Measurements from ENCODE around the gene BHLHE40.
A peak's percentile ranks its signal among the peaks of the same experiment; 100 is the strongest.

BHLHE40 gene

GRCh38 chr3:5020242-5020722, 41.0 kb downstream of the BHLHE40 start:
- no peak for DNase-seq
- no peaks in the 10 kb centered on the region for H3K9me3 Mint-ChIP-seq
- TF ChIP-seq, protein P1, sequence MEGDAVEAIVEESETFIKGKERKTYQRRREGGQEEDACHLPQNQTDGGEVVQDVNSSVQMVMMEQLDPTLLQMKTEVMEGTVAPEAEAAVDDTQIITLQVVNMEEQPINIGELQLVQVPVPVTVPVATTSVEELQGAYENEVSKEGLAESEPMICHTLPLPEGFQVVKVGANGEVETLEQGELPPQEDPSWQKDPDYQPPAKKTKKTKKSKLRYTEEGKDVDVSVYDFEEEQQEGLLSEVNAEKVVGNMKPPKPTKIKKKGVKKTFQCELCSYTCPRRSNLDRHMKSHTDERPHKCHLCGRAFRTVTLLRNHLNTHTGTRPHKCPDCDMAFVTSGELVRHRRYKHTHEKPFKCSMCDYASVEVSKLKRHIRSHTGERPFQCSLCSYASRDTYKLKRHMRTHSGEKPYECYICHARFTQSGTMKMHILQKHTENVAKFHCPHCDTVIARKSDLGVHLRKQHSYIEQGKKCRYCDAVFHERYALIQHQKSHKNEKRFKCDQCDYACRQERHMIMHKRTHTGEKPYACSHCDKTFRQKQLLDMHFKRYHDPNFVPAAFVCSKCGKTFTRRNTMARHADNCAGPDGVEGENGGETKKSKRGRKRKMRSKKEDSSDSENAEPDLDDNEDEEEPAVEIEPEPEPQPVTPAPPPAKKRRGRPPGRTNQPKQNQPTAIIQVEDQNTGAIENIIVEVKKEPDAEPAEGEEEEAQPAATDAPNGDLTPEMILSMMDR (IDR thresholded peaks at IDR 0.05), result no peak
- peaks cover 61% of the 10 kb centered on the region for H3K4me1 Mint-ChIP-seq
- no peaks in the 10 kb centered on the region for H3K36me3 Mint-ChIP-seq (ENCODE audit: low read depth)
- no peak overlapping the region for H3K4me3 Mint-ChIP-seq
- no peak overlapping the region for H3K27ac Mint-ChIP-seq
- H3K27me3 Mint-ChIP-seq (ENCODE audit: low read depth, poor library complexity), result peaks cover 7% of the 10 kb centered on the region

GRCh38 chr3:5021116-5022092, 42.2 kb downstream of the BHLHE40 start:
- Mint-ChIP-seq H3K4me3 (no peak overlapping the region), H3K27ac (peak overlapping the region; percentile 91), H3K27me3 (ENCODE audit: low read depth, poor library complexity) (peaks cover 7% of the 10 kb centered on the region), H3K4me1 (peaks cover 69% of the 10 kb centered on the region), H3K36me3 (ENCODE audit: low read depth) (no peaks in the 10 kb centered on the region), H3K9me3 (no peaks in the 10 kb centered on the region)
- no peak for DNase-seq
- TF ChIP-seq, protein P1 (IDR thresholded peaks at IDR 0.05), result no peak

DNA sequence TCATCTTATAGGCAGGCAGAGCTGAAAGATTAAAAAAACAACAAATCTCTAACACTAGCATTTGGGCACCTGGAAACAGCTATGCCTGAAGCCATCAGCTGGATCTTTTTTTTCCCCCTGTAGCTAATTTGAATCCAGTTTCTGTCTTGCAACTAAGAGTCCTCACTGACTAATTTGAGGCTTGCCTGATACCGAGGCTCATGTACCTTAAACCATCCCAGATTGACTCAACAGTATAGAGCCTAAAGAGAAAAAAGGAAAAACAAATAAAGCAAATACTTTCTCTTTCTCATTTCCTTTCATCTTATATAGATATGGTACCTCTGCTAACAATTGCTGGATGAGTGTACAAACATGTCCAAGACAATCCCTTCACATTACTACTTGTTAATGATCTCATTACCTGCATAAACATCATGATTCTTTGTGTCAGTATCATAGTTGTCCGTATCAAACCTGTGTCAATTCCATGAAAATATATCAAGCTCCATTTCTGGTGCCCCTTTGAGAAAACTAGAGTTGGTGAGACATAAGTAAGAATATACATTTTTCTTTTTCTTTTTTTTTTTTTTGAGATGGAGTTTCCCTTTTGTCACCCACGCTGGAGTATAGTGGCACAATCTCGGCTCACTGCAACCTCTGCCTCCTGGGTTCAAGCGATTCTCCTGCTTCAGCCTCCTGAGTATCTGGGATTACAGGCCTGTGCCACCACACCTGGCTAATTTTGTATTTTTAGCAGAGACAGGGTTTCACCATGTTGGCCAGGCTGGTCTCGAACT, 43.1 kb downstream of the BHLHE40 start:
- Mint-ChIP-seq H3K27me3 (ENCODE audit: low read depth, poor library complexity) (peaks cover 7% of the 10 kb centered on the region), H3K4me3 (no peak overlapping the region), H3K27ac (no peak overlapping the region), H3K36me3 (ENCODE audit: low read depth) (no peaks in the 10 kb centered on the region), H3K9me3 (no peaks in the 10 kb centered on the region), H3K4me1 (peaks cover 60% of the 10 kb centered on the region)
- no peak for DNase-seq
- TF ChIP-seq, protein P1 (IDR thresholded peaks at IDR 0.05), result no peak

DNA sequence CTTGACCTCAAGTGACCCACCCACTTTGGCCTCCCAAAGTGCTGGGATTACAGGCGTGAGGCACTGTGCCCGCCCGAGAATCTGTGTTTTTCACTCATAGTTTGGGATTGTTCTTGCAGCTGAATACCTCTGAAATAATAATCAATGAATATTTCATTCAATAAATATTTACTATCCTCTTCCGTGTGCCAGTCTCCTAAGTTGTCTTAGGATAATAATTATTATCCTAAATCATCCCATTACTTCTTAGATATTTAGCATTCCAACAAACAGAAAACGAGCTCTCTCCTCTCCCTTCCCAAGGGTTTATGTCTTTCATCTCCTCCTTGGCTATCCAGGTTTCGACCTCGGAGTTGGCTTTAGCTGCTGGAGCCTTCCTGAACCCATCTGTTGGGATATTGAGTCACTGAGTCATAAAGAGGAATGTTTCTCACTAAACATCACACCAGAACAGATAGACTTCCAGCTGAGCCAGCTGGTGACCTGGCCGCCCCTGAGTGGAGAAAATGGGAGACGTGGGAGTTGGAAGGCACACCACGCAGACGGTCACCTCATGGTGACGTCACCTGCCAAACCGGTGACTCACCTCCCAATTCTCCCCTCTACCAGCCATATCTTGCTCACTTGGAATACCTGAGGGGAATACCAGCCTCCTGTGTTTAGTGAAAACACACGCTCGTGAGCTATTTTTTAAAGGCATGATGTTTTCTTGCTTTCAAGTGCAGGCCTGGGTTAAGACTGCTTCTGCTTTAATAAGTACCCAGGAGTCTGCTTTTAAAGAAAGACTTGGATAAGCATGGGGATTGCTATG, 43.9 kb downstream of the BHLHE40 start:
- H3K4me1 Mint-ChIP-seq, result peaks cover 57% of the 10 kb centered on the region
- no peaks in the 10 kb centered on the region for H3K36me3 Mint-ChIP-seq (ENCODE audit: low read depth)
- no peak overlapping the region for H3K4me3 Mint-ChIP-seq
- H3K9me3 Mint-ChIP-seq, result no peaks in the 10 kb centered on the region
- peak overlapping the region; percentile 37 for H3K27ac Mint-ChIP-seq
- peaks cover 7% of the 10 kb centered on the region for H3K27me3 Mint-ChIP-seq (ENCODE audit: low read depth, poor library complexity)
- TF ChIP-seq, protein P1 (IDR thresholded peaks at IDR 0.05), result no peak
- DNase-seq, result no peak

GRCh38 chr3:5023777-5024346, 44.6 kb downstream of the BHLHE40 start:
- no peak overlapping the region for H3K27ac Mint-ChIP-seq
- no peaks in the 10 kb centered on the region for H3K36me3 Mint-ChIP-seq (ENCODE audit: low read depth)
- peaks cover 7% of the 10 kb centered on the region for H3K27me3 Mint-ChIP-seq (ENCODE audit: low read depth, poor library complexity)
- DNase-seq, result no peak
- TF ChIP-seq, protein P1 (IDR thresholded peaks at IDR 0.05), result no peak
- H3K4me1 Mint-ChIP-seq, result peaks cover 50% of the 10 kb centered on the region
- H3K9me3 Mint-ChIP-seq, result no peaks in the 10 kb centered on the region
- no peak overlapping the region for H3K4me3 Mint-ChIP-seq
